ENCODE results near the gene TLR5. TPM values are rescaled to one million over a fixed set of nuclear protein-coding genes. Genes with fewer than 3 reads are reported as not detected.

Gene TLR5
- total RNA-seq, 1 experiment from 2014 or later = 1.8 TPM

GRCh38 chr1:223153177-223154119, 10.4 kb upstream of the TLR5 start:
- no peaks in the 10 kb centered on the region for H3K4me1 ChIP-seq
- H3K4me1 Mint-ChIP-seq (ENCODE audit: low read depth, unreplicated experiment) = no peaks in the 10 kb centered on the region
- H3K9me3 ChIP-seq = no peaks in the 10 kb centered on the region
- intact Hi-C loops (cut with micrococcal nuclease; ENCODE audit: unreplicated experiment) = no loop called here
- H3K36me3 Mint-ChIP-seq (ENCODE audit: insufficient read depth, unreplicated experiment) = no peaks in the 10 kb centered on the region
- H3K27ac Mint-ChIP-seq (ENCODE audit: unreplicated experiment) = no peak overlapping the region
- H3K36me3 ChIP-seq (ENCODE audit: control insufficient read depth, insufficient read depth, low read length) = no peaks in the 10 kb centered on the region
- no peaks in the 10 kb centered on the region for H3K27me3 Mint-ChIP-seq (ENCODE audit: insufficient read depth, unreplicated experiment)
- H3K4me3 ChIP-seq (ENCODE audit: low read depth, low read length) = no peak overlapping the region
- no TSS peak for BruUV-seq (replicated peaks)
- no peak for DNase-seq
- H3K4me3 Mint-ChIP-seq (ENCODE audit: unreplicated experiment) = no peak overlapping the region
- CTCF ChIA-PET = no interaction called here
- no peak for TF ChIP-seq CTCF (IDR thresholded peaks at IDR 0.05; ENCODE audit: insufficient read depth in 1 of 2, low read depth in 1 of 2, low read length in 1 of 2, severe bottlenecking in 1 of 2, unreplicated experiment in 1 of 2)
- POLR2A ChIA-PET = no interaction called here
- no peaks in the 10 kb centered on the region for H3K27me3 ChIP-seq (replicated peaks; ENCODE audit: control insufficient read depth, insufficient read depth, low read length)
- H3K9me3 Mint-ChIP-seq (ENCODE audit: unreplicated experiment) = peaks cover 9% of the 10 kb centered on the region

GRCh38 chr1:223152399-223152798, 9.4 kb upstream of the TLR5 start:
- no peak overlapping the region for H3K4me3 ChIP-seq (ENCODE audit: low read depth, low read length)
- no peak for TF ChIP-seq CTCF (IDR thresholded peaks at IDR 0.05; ENCODE audit: insufficient read depth in 1 of 2, low read depth in 1 of 2, low read length in 1 of 2, severe bottlenecking in 1 of 2, unreplicated experiment in 1 of 2)
- POLR2A ChIA-PET = no interaction called here
- no peaks in the 10 kb centered on the region for H3K4me1 ChIP-seq
- no peak overlapping the region for H3K4me3 Mint-ChIP-seq (ENCODE audit: unreplicated experiment)
- H3K9me3 ChIP-seq = no peaks in the 10 kb centered on the region
- CTCF ChIA-PET = no interaction called here
- no peaks in the 10 kb centered on the region for H3K27me3 Mint-ChIP-seq (ENCODE audit: insufficient read depth, unreplicated experiment)
- no peaks in the 10 kb centered on the region for H3K36me3 ChIP-seq (ENCODE audit: control insufficient read depth, insufficient read depth, low read length)
- peaks cover 9% of the 10 kb centered on the region for H3K9me3 Mint-ChIP-seq (ENCODE audit: unreplicated experiment)
- DNase-seq = no peak
- H3K36me3 Mint-ChIP-seq (ENCODE audit: insufficient read depth, unreplicated experiment) = no peaks in the 10 kb centered on the region
- BruUV-seq (replicated peaks) = no TSS peak
- no peak overlapping the region for H3K27ac Mint-ChIP-seq (ENCODE audit: unreplicated experiment)
- no peaks in the 10 kb centered on the region for H3K27me3 ChIP-seq (replicated peaks; ENCODE audit: control insufficient read depth, insufficient read depth, low read length)
- no peaks in the 10 kb centered on the region for H3K4me1 Mint-ChIP-seq (ENCODE audit: low read depth, unreplicated experiment)
- intact Hi-C loops (cut with micrococcal nuclease; ENCODE audit: unreplicated experiment) = no loop called here

- TF ChIP-seq CTCF (IDR thresholded peaks at IDR 0.05; ENCODE audit: insufficient read depth in 1 of 2, low read depth in 1 of 2, low read length in 1 of 2, severe bottlenecking in 1 of 2, unreplicated experiment in 1 of 2) = no peak
- Mint-ChIP-seq H3K4me3 (ENCODE audit: unreplicated experiment) (no peak overlapping the region), H3K27me3 (ENCODE audit: insufficient read depth, unreplicated experiment) (no peaks in the 10 kb centered on the region), H3K4me1 (ENCODE audit: low read depth, unreplicated experiment) (no peaks in the 10 kb centered on the region), H3K36me3 (ENCODE audit: insufficient read depth, unreplicated experiment) (no peaks in the 10 kb centered on the region), H3K9me3 (ENCODE audit: unreplicated experiment) (peaks cover 9% of the 10 kb centered on the region), H3K27ac (ENCODE audit: unreplicated experiment) (no peak overlapping the region)
- Histone ChIP-seq H3K9me3 (no peaks in the 10 kb centered on the region), H3K4me1 (no peaks in the 10 kb centered on the region), H3K36me3 (ENCODE audit: control insufficient read depth, insufficient read depth, low read length) (no peaks in the 10 kb centered on the region), H3K4me3 (ENCODE audit: low read depth, low read length) (no peak overlapping the region), H3K27me3 (replicated peaks; ENCODE audit: control insufficient read depth, insufficient read depth, low read length) (no peaks in the 10 kb centered on the region)
- CTCF ChIA-PET = no interaction called here
- intact Hi-C loops (cut with micrococcal nuclease; ENCODE audit: unreplicated experiment) = no loop called here
- no TSS peak for BruUV-seq (replicated peaks)
- POLR2A ChIA-PET = no interaction called here
- no peak for DNase-seq
Measured at GRCh38 chr1:223150443-223150842, 7.4 kb upstream of the TLR5 start.
